ENCODE results near the gene TMEM236.

Gene TMEM236

GRCh38 chr10:17833656-17834055, 81.7 kb downstream of the TMEM236 start:
- no peak for DNase-seq

DNA sequence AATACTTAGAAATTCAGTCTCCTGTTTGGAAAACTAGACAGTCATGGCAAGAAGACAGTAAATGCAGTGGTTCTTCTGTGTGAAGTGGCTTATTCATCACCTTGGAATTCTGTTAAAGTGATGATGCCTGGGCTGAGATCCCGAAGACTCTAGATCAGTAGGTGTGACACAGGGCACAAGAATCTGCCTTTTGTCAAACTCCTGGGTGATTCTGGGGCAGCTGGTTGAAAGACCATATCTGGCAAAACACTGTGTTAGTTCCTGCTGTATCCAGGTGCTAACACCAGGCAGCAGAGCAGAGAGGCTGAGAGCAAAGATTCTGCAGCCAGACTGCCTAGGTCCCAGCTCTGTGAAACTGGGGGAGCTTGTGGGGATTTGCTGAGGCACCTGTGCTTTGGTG, 83.7 kb downstream of the TMEM236 start:
- DNase-seq = no peak

DNA sequence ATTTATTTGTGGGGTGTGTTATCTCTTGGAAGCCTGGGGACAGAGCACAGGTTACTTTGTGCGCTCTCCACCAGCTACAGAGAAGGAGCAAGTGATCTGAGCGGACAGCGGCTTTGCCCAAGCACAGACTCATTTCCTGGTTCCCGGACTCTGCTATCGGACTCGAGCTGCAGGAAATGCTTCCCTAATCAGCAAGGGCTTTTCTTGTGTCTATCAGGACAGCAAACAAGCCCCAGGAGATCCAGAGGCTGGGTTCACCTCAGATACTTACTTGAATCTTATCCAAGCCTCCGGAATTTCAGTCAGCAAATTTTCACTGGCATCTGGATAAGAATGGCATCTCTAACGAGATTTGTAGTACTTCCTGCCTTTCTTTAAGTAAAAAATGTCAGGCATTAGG, 84.9 kb downstream of the TMEM236 start:
- no peak for DNase-seq

DNA sequence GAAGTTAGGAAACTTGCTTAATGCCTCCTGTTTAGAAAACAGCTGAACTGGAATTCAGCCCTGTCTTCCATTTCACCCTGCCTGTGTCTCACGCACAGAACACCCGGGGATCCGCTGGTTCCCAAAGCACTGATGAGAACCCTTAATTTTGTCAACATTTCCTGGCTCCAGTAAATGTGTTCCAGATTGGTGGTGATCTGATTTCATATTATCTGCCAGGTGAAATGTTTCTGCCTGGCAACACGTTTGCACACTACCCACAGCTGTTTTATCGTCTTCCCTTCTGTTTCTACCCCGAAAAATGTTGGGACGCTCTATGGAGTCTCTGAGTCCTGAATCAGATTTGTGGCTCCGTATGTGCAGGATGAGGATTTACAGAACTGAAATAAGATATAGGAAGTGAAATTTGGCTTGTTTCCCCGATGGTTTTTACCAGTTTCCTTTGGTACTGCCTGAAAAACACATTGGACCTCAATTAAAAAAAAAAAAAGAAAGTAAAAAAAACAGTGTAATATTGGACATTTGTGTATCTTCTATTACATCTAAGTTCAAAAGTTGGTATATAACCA, 86.2 kb downstream of the TMEM236 start:
- DNase-seq = no peak

- DNase-seq = no peak
Observed at GRCh38 chr10:17841050-17841449, 89.0 kb downstream of the TMEM236 start.

DNA sequence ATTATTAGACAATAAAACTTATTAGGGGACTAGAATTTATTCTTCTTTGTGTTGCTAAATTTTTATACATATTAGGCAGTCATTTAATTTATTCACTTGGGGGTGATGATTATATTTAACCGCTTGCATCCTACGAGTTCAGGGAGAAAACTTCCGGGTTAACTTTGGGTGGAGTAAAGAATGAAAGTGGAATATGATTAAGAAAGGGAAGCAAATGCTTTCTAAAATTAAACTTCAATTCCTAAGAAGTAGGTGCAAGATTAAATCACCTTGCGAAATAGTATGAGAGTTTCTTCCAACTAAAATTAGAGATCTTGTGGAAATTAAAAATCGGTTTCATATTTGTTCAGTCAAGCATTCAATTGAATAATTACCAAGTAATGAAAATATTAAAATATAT, 90.6 kb downstream of the TMEM236 start:
- no peak for DNase-seq

DNA sequence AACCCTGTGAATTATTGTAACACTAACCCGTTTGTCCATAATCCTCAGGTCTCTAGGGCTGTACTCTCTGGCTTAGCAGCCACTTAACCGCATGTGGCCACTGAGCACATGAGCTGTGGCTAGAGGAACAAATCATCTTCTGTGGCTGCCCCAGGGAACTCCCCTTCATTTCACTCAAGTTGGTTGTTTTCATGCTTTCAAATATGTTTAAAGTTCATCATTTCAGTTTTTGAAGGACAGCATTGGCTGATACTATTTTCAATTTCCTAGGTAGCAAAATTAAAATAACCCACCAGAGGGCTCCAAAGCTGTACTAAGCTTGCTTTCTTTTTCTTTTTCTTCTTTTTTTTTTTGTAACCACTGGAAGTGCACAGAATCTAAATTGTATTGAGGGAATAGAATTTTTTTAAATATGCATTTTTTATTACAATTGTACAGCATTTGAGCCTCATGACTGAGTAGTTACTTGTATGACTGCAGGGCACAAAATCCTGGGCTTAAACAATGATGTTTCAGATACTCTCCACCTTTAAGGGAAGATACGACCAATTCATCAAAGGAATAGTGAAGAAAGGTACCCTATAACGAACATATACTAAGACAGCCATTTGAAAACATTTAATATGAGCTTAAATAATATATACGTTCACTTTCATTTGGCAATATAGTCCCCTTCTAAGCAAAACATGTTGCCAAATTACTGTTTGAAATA, 95.7 kb downstream of the TMEM236 start:
- no peak for DNase-seq

- no peak for DNase-seq
Observed at GRCh38 chr10:17848646-17849045, 96.6 kb downstream of the TMEM236 start.

All from stimulated activated CD4-positive, alpha-beta T cell treated with anti-CD3 and anti-CD28 coated beads, Interleukin-4, amount 100 ng/mL, for 4 hours (primary cell).